Chondrocyte (in vitro differentiated cells): Measurements from ENCODE around the gene SOCS2. TPM values are rescaled to one million over a fixed set of nuclear protein-coding genes. Genes with fewer than 3 reads are reported as not detected.

Experiments used
- DNase-seq: peaks from one replicate; pipeline ENCODE4 v3.0.0; 2021; ENCODE audit warnings: mixed read lengths, low spot score
- H3K27ac Mint-ChIP-seq: one replicate; pipeline ENCODE4 v1.8.0; 2021; ENCODE audit warnings: mild to moderate bottlenecking, moderate library complexity, mixed read lengths; ENCODE audit not compliant: unreplicated experiment
- H3K27me3 Mint-ChIP-seq: 2 replicates; pipeline ENCODE4 v1.8.0; 2021; ENCODE audit warnings: low read depth, mixed read lengths
- H3K36me3 Mint-ChIP-seq: 2 replicates; pipeline ENCODE4 v1.8.0; 2021; ENCODE audit warnings: low read depth, mixed read lengths
- H3K4me1 Mint-ChIP-seq: 2 replicates; pipeline ENCODE4 v1.8.0; 2021; ENCODE audit warnings: low read depth, mild to moderate bottlenecking, mixed read lengths
- H3K4me3 Mint-ChIP-seq: one replicate; pipeline ENCODE4 v1.8.0; 2021; ENCODE audit warnings: mild to moderate bottlenecking, moderate library complexity, mixed read lengths; ENCODE audit not compliant: unreplicated experiment
- H3K9me3 Mint-ChIP-seq: 2 replicates; pipeline ENCODE4 v1.8.0; 2021; ENCODE audit warnings: low read depth, mixed read lengths
- CTCF ChIP-seq: fragments of 200-600 bp; sonication (generic); IDR thresholded peaks from 2 replicates; pipeline ENCODE4 v1.5.0; 2021; ENCODE audit warnings: antibody characterized with exemption, mild to moderate bottlenecking, moderate library complexity
- total RNA-seq: library from RNA; stranded (reverse); gene quantifications from 3 replicates; pipeline ENCODE4 v1.2.1, GENCODE V29; 2021

The SOCS2 gene
- total RNA-seq, 1 donor from 2014 or later = 4.9 TPM

GRCh38 chr12:93563807-93564538 is 8.5 kb upstream of the SOCS2 start:
- peaks cover 17% of the 10 kb centered on the region for H3K9me3 Mint-ChIP-seq
- TF ChIP-seq CTCF = peak; percentile 68
- H3K27me3 Mint-ChIP-seq = no peaks in the 10 kb centered on the region
- DNase-seq = no peak
- no peak overlapping the region for H3K4me3 Mint-ChIP-seq
- H3K4me1 Mint-ChIP-seq = no peaks in the 10 kb centered on the region
- H3K27ac Mint-ChIP-seq = no peak overlapping the region
- peaks cover 2% of the 10 kb centered on the region for H3K36me3 Mint-ChIP-seq

DNA sequence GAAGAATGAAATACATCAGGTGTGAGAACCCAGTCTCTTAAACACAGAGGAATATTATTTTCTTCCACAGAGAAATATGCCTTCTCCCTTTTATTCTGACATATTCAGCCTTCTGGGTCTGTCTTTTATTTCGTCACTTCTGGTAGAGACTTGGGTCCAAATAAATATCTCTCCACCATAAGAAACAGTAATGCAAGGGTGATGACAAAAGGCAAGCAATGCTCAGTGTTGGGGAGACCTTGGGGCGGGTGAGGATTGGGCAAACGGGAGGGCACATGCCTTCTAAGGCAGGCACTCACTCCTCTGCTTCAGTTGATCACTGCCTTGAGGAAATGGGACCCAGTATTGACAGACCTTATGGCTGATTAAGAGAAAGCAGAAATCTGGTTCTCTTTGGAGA is 6.7 kb upstream of the SOCS2 start:
- no peaks in the 10 kb centered on the region for H3K36me3 Mint-ChIP-seq
- H3K4me1 Mint-ChIP-seq = no peaks in the 10 kb centered on the region
- DNase-seq = no peak
- no peak for TF ChIP-seq CTCF
- H3K27ac Mint-ChIP-seq = no peak overlapping the region
- H3K9me3 Mint-ChIP-seq = peaks cover 7% of the 10 kb centered on the region
- H3K27me3 Mint-ChIP-seq = no peaks in the 10 kb centered on the region
- no peak overlapping the region for H3K4me3 Mint-ChIP-seq

- Mint-ChIP-seq H3K27me3 (peaks cover under 1% of the 10 kb centered on the region), H3K36me3 (no peaks in the 10 kb centered on the region), H3K4me1 (peaks cover 1% of the 10 kb centered on the region), H3K9me3 (no peaks in the 10 kb centered on the region), H3K27ac (no peak overlapping the region), H3K4me3 (no peak overlapping the region)
- TF ChIP-seq CTCF = no peak
- no peak for DNase-seq
These were observed 5.3 kb upstream of the SOCS2 start for GRCh38 chr12:93567174-93567573.

DNA sequence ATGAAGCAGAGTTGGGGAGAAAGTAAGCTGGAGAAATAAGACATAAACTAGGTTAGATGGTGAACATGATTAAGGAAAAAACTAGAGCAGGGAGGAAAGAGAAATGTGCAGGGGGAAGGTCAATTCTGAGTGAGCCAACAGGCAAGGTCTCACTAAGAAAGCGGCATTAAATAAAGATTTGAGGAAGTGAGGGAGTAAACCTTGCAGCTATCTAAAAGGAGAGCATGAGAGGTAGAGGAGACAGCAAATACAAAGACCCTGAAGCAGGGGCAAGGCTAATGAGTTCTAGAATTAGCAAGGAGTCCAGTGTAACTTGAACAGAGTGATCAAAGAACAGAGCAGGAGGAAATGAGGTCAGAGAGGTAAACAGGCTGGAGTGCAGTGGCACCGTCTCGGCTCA is 4.4 kb upstream of the SOCS2 start:
- H3K27ac Mint-ChIP-seq = no peak overlapping the region
- H3K9me3 Mint-ChIP-seq = no peaks in the 10 kb centered on the region
- no peaks in the 10 kb centered on the region for H3K36me3 Mint-ChIP-seq
- peaks cover 6% of the 10 kb centered on the region for H3K27me3 Mint-ChIP-seq
- no peak for TF ChIP-seq CTCF
- DNase-seq = no peak
- peaks cover 10% of the 10 kb centered on the region for H3K4me1 Mint-ChIP-seq
- no peak overlapping the region for H3K4me3 Mint-ChIP-seq

- Mint-ChIP-seq H3K27ac (no peak overlapping the region), H3K9me3 (no peaks in the 10 kb centered on the region), H3K4me3 (peak overlapping the region; percentile 85), H3K27me3 (peaks cover 6% of the 10 kb centered on the region), H3K36me3 (no peaks in the 10 kb centered on the region), H3K4me1 (peaks cover 17% of the 10 kb centered on the region)
- DNase-seq = no peak
- no peak for TF ChIP-seq CTCF
These were observed 3.2 kb upstream of the SOCS2 start for GRCh38 chr12:93569301-93569655.
